K562 (cell line): Measurements from ENCODE around the gene PSORS1C2.

Experiments
- POLR2A ChIP-seq: fragments of 450-650 bp; conservative IDR thresholded peaks from 2 replicates; pipeline ENCODE4 v1.6.1; 2016
- U2AF2 ChIP-seq: fragments of 200-400 bp; formaldehyde crosslinking; optimal IDR thresholded peaks from 2 replicates; pipeline ENCODE3; 2017; ENCODE audit warnings: low read depth, mild to moderate bottlenecking, low read length

DNA sequence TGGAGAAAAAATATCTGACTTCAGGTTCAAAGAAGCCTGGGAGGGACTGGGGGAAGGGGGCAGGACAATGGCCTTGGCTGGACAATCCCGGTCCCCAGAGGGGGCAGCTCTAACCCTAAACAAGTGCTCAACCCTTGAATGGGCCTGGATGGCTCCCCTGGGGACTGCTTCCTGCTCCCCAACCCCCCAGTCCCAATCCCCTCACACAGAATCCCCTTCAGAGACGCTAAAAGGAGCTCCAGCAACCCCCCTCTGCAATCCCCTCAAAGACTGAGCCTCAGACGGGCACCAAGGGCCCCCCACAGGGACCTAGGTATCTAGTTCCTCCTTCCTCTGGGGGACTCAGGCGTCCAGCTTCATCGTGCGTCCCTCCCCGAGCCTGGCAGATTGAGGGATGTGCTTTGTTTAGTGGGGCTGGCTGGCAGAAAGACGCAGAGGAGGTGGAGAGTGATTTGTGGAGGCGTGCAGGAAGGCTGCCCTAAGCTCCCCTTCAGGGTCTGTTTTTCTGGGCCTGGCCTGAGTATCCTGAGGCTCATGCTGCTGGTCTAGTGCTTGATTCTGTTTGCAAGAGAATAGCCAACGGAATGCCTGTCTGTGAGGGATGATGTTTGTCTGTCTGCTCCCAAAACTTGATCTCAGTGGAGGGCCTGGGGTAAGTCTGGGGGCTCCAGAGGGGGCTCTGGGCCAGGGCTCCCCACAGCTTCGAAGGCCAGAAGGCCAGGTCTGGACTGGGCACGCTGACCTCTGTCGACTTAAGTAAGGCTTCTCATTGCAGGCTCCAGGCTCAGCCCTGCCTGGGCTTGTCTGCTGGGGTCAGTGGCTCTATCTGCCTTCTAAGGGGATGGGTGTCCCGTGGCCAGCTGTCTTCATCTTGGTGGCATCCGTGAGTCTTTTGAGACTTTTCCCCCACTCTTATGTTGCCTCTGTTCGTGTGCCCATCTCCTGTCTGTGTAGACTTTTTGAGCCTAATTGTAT is 33.4 kb upstream of the PSORS1C2 start:
- TF ChIP-seq U2AF2: no peak
- no peak for TF ChIP-seq POLR2A
